ENCODE data around the gene PRRC2A. TPM values are rescaled to one million over a fixed set of nuclear protein-coding genes. Genes with fewer than 3 reads are reported as not detected.

Gene PRRC2A
- total and polyA plus RNA-seq, 7 experiments from 2014 or later = 3.9 to 238 (median 223) TPM

- peaks cover 0 to 5% (median 0%) of the 10 kb centered on the region in 11 donors for H3K9me3 Mint-ChIP-seq
- Histone ChIP-seq H3K9me3 (ENCODE audit: control insufficient read depth in 2 of 3, low read length in 3 of 3) (no peaks in the 10 kb centered on the region), H3K27me3 (ENCODE audit: control insufficient read depth in 2 of 2, insufficient read depth in 2 of 2, low read length in 2 of 2) (no peaks in the 10 kb centered on the region), H3K36me3 (ENCODE audit: control insufficient read depth in 2 of 3, insufficient read depth in 3 of 3, low read length in 3 of 3) (peaks cover 3 to 18% (median 4%) of the 10 kb centered on the region in 3 experiments), H3K27ac (ENCODE audit: low read depth, low read length) (peak within 1 kb of the TSS; percentile 97), H3K4me1 (ENCODE audit: control insufficient read depth in 2 of 2, insufficient read depth in 2 of 2, low read length in 2 of 2) (peaks cover 63 to 72% of the 10 kb centered on the region in 2 donors), H3K4me3 (ENCODE audit: low read length) (peak within 1 kb of the TSS; percentile 97)
- H3K4me3 Mint-ChIP-seq = peak within 1 kb of the TSS; percentile 88 to 100 (median 99)
- ChIA-PET CTCF (interaction anchor here (0.6 to 18.2 kb wide), 11 partner anchors 7 to 248 kb away, joined by 3 to 687 read pairs (median 14); partner anchors contain the start of genes ATP6V1G2, NCR3, NFKBIL1 and TNF), POLR2A (interaction anchor here (0.6 to 66.4 kb wide), 24 partner anchors 14 to 1762 kb away, joined by 3 to 3078 read pairs (median 4); partner anchors contain the start of genes ABHD16A, AIF1, APOM and ATP6V1G2)
- peak; percentile 31 to 87 (median 81) for DNase-seq
- ATAC-seq = peak; percentile 74
- H3K36me3 Mint-ChIP-seq = peaks cover 11 to 51% (median 16%) of the 10 kb centered on the region in 5 donors
- intact Hi-C loops (cut with micrococcal nuclease) = loop anchor here (1.0 kb wide), 5 partner anchors 10 to 38 kb away; partner anchors contain the start of genes LTA (in 1 of the 2), NCR3 (in 1 of the 2), NFKBIL1 (in 1 of the 2) and PRRC2A (in 1 of the 2)
- no peaks in the 10 kb centered on the region for H3K27me3 Mint-ChIP-seq
- peaks cover 43 to 80% (median 65%) of the 10 kb centered on the region in 7 donors for H3K4me1 Mint-ChIP-seq
- H3K27ac Mint-ChIP-seq = peak within 1 kb of the TSS; percentile 94 to 100 (median 97)
Observed at GRCh38 chr6:31582230-31582643, 38.3 kb upstream of the PRRC2A start, which contains the start of gene LTB. LTB (minus strand) TSS chr6:31582424; CDS start chr6:31582417, 7 bp downstream.

DNA sequence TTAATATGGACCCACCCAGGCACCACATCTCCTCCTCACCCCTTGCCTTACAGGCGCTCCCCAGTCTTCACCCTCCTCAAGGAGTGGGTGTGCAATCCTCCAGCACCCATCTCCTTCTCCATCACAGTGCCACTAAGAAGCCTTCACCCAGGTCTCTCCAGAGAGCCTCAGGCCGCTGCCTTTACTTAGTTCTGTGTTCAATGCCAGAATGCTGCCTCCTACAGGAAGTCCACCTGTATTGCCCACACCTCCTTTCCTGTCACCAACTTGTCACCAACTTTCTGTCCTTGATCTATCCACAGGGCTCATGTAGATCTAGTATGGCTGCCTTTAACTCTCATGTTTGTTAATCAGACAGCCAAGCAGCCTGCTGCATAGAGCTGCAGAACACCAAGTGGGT is 35.0 kb upstream of the PRRC2A start:
- POLR2A ChIA-PET = interaction anchor here (0.6 to 66.4 kb wide), 4 partner anchors 10 to 430 kb away, joined by 3 to 3078 read pairs (median 1543); partner anchors contain the start of genes AIF1, ATP6V1G2, BAG6 and DDX39B
- H3K4me1 Mint-ChIP-seq = peaks cover 47 to 78% (median 67%) of the 10 kb centered on the region in 7 donors
- H3K27me3 ChIP-seq (ENCODE audit: control insufficient read depth in 2 of 2, insufficient read depth in 2 of 2, low read length in 2 of 2) = no peaks in the 10 kb centered on the region
- CTCF ChIA-PET = interaction anchor here (0.6 to 18.2 kb wide), 5 partner anchors 10 to 35 kb away, joined by 3 to 687 read pairs (median 41); partner anchors contain the start of genes ATP6V1G2, NCR3, NFKBIL1 and TNF
- no peaks in the 10 kb centered on the region for H3K9me3 ChIP-seq (ENCODE audit: control insufficient read depth in 2 of 3, low read length in 3 of 3)
- DNase-seq = peak in 7 of 9 donors; percentile 40 to 65 (median 54)
- ATAC-seq = peak; percentile 19
- peaks cover 11 to 42% (median 19%) of the 10 kb centered on the region in 5 donors for H3K36me3 Mint-ChIP-seq
- intact Hi-C loops (cut with micrococcal nuclease) = no loop called here
- peaks cover 63 to 67% of the 10 kb centered on the region in 2 donors for H3K4me1 ChIP-seq (ENCODE audit: control insufficient read depth in 2 of 2, insufficient read depth in 2 of 2, low read length in 2 of 2)
- no peaks in the 10 kb centered on the region for H3K27me3 Mint-ChIP-seq
- H3K27ac Mint-ChIP-seq = peak overlapping the region; percentile 84 to 100 (median 96)
- peaks cover 0 to 13% (median 3%) of the 10 kb centered on the region in 3 experiments for H3K36me3 ChIP-seq (ENCODE audit: control insufficient read depth in 2 of 3, insufficient read depth in 3 of 3, low read length in 3 of 3)
- peak overlapping the region; percentile 97 for H3K27ac ChIP-seq (ENCODE audit: low read depth, low read length)
- H3K4me3 ChIP-seq (ENCODE audit: low read length) = peak overlapping the region; percentile 25
- H3K9me3 Mint-ChIP-seq = peaks cover 0 to 5% (median 0%) of the 10 kb centered on the region in 11 donors
- H3K4me3 Mint-ChIP-seq = peak overlapping the region; percentile 50 to 89 (median 81)

GRCh38 chr6:31586008-31586407 is 34.5 kb upstream of the PRRC2A start, which contains the start of gene LST1:
LST1 (plus strand) TSS chr6:31586277; CDS start chr6:31587300, 1,023 bp downstream.
- ChIA-PET CTCF (interaction anchor here (0.6 to 18.2 kb wide), 4 partner anchors 11 to 35 kb away, joined by 4 to 687 read pairs (median 170); partner anchors contain the start of genes ATP6V1G2, NCR3, NFKBIL1 and TNF), POLR2A (interaction anchor here (0.6 to 66.4 kb wide), 6 partner anchors 10 to 1295 kb away, joined by 3 to 3078 read pairs (median 4); partner anchors contain the start of genes AIF1, ATP6V1G2, BAG6 and DDX39B)
- H3K27ac ChIP-seq (ENCODE audit: low read depth, low read length) = peak within 1 kb of the TSS; percentile 97
- ATAC-seq (peak; percentile 18), DNase-seq (no peak)
- peaks cover 67 to 68% of the 10 kb centered on the region in 2 donors for H3K4me1 ChIP-seq (ENCODE audit: control insufficient read depth in 2 of 2, insufficient read depth in 2 of 2, low read length in 2 of 2)
- Mint-ChIP-seq H3K27me3 (no peaks in the 10 kb centered on the region), H3K4me1 (peaks cover 47 to 78% (median 68%) of the 10 kb centered on the region in 7 donors), H3K36me3 (peaks cover 8 to 40% (median 18%) of the 10 kb centered on the region in 5 donors), H3K27ac (peak within 1 kb of the TSS; percentile 84 to 100 (median 96)), H3K9me3 (peaks cover 0 to 5% (median 0%) of the 10 kb centered on the region in 11 donors), H3K4me3 (peak within 1 kb of the TSS; percentile 50 to 89 (median 81))
- peaks cover 0 to 12% (median 0%) of the 10 kb centered on the region in 3 experiments for H3K36me3 ChIP-seq (ENCODE audit: control insufficient read depth in 2 of 3, insufficient read depth in 3 of 3, low read length in 3 of 3)
- no peaks in the 10 kb centered on the region for H3K9me3 ChIP-seq (ENCODE audit: control insufficient read depth in 2 of 3, low read length in 3 of 3)
- H3K4me3 ChIP-seq (ENCODE audit: low read length) = peak within 1 kb of the TSS; percentile 25
- no peaks in the 10 kb centered on the region for H3K27me3 ChIP-seq (ENCODE audit: control insufficient read depth in 2 of 2, insufficient read depth in 2 of 2, low read length in 2 of 2)
- intact Hi-C loops (cut with micrococcal nuclease) = no loop called here

DNA sequence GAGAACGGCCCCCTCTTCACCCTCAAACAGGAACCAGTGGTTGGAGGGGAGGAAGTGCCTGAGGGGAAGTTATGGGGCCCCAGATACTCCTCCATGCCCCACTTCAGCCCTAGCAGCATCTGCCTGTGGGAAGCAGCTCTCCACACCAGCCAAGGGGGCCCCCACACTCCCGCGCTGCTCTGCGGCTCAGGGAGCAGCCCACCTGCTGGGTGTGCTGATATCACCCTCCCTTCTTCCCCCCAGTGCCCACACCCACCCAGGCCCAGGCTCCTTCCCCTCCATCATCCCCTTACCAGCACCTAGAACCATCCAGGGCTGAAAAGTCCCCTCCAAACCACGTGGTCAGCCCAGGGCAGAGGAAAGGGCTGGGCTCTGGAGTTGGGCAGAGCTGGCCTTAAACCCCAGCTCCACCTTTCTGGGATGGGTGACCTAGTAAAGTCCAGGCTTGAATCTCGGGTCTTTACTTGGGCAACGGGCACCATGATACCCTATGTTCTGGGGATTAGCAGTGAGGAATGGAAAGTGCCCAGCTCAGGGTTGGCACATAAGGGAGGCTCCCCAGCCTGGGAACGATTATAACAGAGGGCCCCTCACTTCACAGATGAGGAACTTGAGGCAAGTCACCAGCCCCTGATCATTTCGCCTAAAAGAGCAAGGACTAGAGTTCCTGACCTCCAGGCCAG is 33.8 kb upstream of the PRRC2A start:
- CTCF ChIA-PET = interaction anchor here (1.4 to 18.2 kb wide), 4 partner anchors 11 to 45 kb away, joined by 4 to 687 read pairs (median 170); partner anchors contain the start of genes ATP6V1G2, DDX39B, NCR3 and NFKBIL1
- POLR2A ChIA-PET = interaction anchor here (0.7 to 66.4 kb wide), 4 partner anchors 9 to 78 kb away, joined by 3 to 3078 read pairs (median 1541); partner anchors contain the start of genes AIF1, ATP6V1G2, BAG6 and DDX39B
- intact Hi-C loops (cut with micrococcal nuclease) = no loop called here
- Mint-ChIP-seq H3K36me3 (peaks cover 2 to 32% (median 10%) of the 10 kb centered on the region in 5 donors), H3K4me1 (peaks cover 47 to 84% (median 68%) of the 10 kb centered on the region in 7 donors), H3K9me3 (peaks cover 0 to 5% (median 0%) of the 10 kb centered on the region in 11 donors), H3K27me3 (no peaks in the 10 kb centered on the region), H3K4me3 (peak overlapping the region; percentile 50 to 89 (median 81)), H3K27ac (peak overlapping the region; percentile 84 to 100 (median 96))
- Histone ChIP-seq H3K36me3 (ENCODE audit: control insufficient read depth in 2 of 3, insufficient read depth in 3 of 3, low read length in 3 of 3) (peaks cover 0 to 4% (median 0%) of the 10 kb centered on the region in 3 experiments), H3K4me1 (ENCODE audit: control insufficient read depth in 2 of 2, insufficient read depth in 2 of 2, low read length in 2 of 2) (peaks cover 67 to 68% of the 10 kb centered on the region in 2 donors), H3K27me3 (ENCODE audit: control insufficient read depth in 2 of 2, insufficient read depth in 2 of 2, low read length in 2 of 2) (no peaks in the 10 kb centered on the region), H3K27ac (ENCODE audit: low read depth, low read length) (peak overlapping the region; percentile 97), H3K9me3 (ENCODE audit: control insufficient read depth in 2 of 3, low read length in 3 of 3) (no peaks in the 10 kb centered on the region), H3K4me3 (ENCODE audit: low read length) (peak overlapping the region; percentile 25)
- ATAC-seq (peak; percentile 72), DNase-seq (peak in 2 of 9 donors; percentile 27 to 33)

DNA sequence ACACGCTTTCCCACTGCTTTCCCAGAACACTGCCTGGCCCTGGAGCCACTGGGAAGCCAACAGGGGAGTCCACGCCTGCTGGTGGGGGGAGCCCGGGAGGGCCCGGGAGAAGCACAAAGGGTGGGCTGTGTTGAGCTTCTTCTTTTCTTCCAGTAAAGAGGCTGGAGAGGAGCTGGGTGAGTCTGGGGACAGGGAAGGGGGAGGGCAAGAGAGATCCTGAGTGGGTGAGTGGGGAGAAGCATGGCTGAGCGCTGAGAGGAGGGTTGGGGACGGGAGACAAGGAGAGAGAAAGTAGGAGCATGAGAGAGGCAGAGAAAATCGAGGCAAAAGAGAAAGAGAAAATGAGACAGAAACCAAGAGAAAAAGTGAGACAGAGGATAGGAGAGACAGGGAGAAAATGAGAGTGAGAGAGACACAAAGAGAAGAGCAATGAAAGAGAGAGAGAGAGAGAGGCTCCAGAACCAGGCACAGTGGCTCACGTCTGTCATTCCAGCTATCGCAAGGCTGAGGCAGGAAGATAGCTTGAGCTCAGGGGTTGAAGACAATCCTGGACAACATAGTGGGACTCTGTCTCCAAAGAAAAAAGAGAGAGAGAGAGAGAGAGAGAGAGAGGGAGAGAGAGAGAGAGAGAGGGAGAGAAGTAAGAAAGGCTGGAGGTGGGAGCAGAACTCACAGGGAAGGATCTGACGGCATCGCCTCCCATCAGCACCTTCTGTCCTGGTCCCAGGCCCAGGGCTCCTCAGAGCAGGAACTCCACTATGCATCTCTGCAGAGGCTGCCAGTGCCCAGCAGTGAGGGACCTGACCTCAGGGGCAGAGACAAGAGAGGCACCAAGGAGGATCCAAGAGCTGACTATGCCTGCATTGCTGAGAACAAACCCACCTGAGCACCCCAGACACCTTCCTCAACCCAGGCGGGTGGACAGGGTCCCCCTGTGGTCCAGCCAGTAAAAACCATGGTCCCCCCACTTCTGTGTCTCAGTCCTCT is 32.4 kb upstream of the PRRC2A start:
- ATAC-seq (no peak), DNase-seq (no peak)
- no peaks in the 10 kb centered on the region for H3K27me3 ChIP-seq (ENCODE audit: control insufficient read depth in 2 of 2, insufficient read depth in 2 of 2, low read length in 2 of 2)
- peaks cover 0 to 5% (median 0%) of the 10 kb centered on the region in 11 donors for H3K9me3 Mint-ChIP-seq
- no peaks in the 10 kb centered on the region for H3K27me3 Mint-ChIP-seq
- H3K27ac ChIP-seq (ENCODE audit: low read depth, low read length) = peak overlapping the region; percentile 97
- ChIA-PET POLR2A (interaction anchor here (1.0 to 66.4 kb wide), 4 partner anchors 8 to 248 kb away, joined by 5 to 3078 read pairs (median 1542); partner anchors contain the start of genes AIF1, ATP6V1G2, DDX39B and LST1), CTCF (interaction anchor here (0.6 to 18.2 kb wide), 5 partner anchors 10 to 248 kb away, joined by 3 to 687 read pairs (median 41); partner anchors contain the start of genes ATP6V1G2, DDX39B, NCR3 and NFKBIL1)
- H3K9me3 ChIP-seq (ENCODE audit: control insufficient read depth in 2 of 3, low read length in 3 of 3) = no peaks in the 10 kb centered on the region
- H3K4me1 Mint-ChIP-seq = peaks cover 37 to 86% (median 70%) of the 10 kb centered on the region in 7 donors
- H3K4me1 ChIP-seq (ENCODE audit: control insufficient read depth in 2 of 2, insufficient read depth in 2 of 2, low read length in 2 of 2) = peaks cover 67 to 69% of the 10 kb centered on the region in 2 donors
- H3K36me3 Mint-ChIP-seq = peaks cover 0 to 24% (median 4%) of the 10 kb centered on the region in 5 donors
- peak overlapping the region; percentile 90 to 99 (median 95) for H3K27ac Mint-ChIP-seq
- H3K4me3 ChIP-seq (ENCODE audit: low read length) = peak overlapping the region; percentile 18
- H3K36me3 ChIP-seq (ENCODE audit: control insufficient read depth in 2 of 3, insufficient read depth in 3 of 3, low read length in 3 of 3) = no peaks in the 10 kb centered on the region
- H3K4me3 Mint-ChIP-seq = peak overlapping the region; percentile 64 to 93 (median 78)
- intact Hi-C loops (cut with micrococcal nuclease) = no loop called here

Measured in naive thymus-derived CD4-positive, alpha-beta T cell (primary cell).